GM18526 (cell line): Measurements from ENCODE around the gene SGIP1.

Source experiments
- POLR2A ChIP-seq: IDR thresholded peaks from 3 replicates; pipeline ENCODE4 v1.6.1; 2011; ENCODE audit not compliant: insufficient read length; ENCODE audit errors: extremely low read depth

The SGIP1 gene

DNA sequence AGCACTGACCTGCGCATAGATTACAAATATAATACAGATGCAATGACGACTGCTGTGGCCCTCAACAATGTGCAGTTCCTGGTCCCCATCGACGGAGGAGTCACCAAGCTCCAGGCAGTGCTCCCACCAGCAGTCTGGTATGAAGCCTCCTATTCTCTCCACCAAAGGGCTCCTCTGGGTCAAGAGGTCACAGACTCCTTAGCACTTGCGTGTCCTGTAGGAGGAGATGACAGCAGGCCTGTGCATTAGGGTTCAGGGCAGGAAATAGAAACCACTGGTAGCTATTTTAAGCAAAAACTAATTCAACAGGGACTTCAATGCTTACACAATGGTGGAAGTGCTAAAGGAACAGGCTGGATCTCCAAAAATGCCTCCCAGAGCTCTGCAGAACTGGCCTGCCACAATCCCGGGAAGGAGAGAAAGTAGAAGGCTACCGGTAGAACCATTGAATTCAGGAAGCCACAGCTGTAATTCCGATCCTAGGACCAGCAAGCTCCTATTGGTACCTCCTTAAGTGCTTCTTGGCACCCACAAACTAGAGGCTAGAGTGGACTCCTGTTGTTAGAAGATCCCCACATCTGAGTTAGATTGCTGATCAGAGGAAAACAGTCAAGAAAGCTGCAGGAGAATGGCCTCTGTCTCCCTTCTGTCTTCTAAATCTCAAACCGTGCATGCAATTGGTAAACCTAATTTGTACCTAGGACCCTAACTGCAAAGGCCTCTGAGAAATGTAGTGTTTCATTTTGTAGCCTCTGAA lies 205.6 kb downstream of the SGIP1 start:
- no peak for TF ChIP-seq POLR2A

DNA sequence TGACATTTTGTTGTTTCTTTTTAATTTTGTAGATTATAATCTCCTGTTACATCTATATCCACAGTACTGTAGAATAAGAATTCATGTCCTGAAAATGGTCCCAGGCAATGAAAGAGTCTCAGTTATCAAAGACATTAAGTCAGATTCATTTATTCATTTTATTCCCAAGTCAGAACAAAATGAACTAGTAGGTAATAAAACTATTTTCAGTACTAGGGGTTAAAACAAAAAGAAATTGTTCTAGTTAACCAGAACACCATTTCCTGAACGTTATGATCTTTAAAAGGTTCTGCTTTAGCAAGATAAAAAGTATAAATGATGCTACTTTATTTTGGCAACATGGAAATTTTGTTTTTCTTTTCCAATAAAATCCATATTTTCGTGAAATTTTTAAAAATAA lies 211.5 kb downstream of the SGIP1 start:
- TF ChIP-seq POLR2A: no peak

DNA sequence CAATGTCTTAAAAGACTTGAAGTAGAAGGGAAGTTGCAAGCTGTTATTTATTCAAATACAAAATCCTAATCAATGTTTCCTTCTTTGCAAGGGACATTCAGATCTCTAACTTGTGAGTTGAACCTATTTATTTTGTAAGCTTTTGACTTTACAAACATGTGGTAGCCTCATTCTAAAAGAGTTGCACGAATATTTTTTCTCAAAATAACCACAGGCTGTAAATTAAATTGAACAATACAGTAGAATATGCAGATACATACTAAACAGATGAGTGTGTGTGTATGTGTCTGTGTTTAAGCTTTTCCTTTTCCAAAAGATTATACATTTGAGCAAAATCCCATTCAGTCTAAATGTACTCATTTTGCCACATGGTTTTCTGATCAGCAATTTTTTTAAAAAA lies 213.5 kb downstream of the SGIP1 start:
- TF ChIP-seq POLR2A: no peak

DNA sequence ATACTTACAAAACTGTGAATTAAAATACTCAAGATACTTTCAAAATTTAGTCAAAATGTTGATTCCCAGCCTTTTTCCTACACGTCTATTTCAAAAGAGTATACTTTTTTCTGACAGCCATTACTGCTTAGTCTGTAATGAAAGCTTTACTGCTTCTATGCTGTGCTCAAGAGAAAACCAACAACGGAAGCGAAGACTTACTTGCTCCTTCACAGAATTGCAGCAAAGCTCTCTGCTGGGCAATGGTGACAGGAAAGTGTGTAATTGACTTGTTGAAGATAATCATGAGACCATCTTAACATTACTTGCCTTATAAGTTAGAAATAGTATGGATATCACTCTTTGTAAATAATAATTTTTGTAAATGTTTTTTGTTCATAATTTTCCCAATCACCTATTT lies 216.6 kb downstream of the SGIP1 start:
- TF ChIP-seq POLR2A: no peak

DNA sequence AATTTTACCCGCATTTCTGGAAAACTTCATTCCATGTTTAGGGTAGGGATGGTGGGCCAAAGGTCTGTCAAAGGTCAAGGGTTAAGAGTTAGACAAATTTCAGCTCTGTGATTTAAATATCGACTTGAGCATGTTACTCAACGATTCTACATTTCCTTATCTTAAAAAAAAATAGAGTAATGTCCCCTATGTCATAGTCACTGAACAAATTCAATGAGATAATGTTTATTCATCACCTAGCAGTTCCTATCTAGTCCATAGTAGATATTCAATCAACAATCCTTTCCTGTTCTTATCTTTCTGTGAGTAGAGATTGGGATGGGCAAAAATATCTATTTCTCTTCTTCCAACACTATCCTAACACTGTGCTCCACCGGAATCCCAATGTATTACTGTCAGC lies 217.2 kb downstream of the SGIP1 start:
- no peak for TF ChIP-seq POLR2A

DNA sequence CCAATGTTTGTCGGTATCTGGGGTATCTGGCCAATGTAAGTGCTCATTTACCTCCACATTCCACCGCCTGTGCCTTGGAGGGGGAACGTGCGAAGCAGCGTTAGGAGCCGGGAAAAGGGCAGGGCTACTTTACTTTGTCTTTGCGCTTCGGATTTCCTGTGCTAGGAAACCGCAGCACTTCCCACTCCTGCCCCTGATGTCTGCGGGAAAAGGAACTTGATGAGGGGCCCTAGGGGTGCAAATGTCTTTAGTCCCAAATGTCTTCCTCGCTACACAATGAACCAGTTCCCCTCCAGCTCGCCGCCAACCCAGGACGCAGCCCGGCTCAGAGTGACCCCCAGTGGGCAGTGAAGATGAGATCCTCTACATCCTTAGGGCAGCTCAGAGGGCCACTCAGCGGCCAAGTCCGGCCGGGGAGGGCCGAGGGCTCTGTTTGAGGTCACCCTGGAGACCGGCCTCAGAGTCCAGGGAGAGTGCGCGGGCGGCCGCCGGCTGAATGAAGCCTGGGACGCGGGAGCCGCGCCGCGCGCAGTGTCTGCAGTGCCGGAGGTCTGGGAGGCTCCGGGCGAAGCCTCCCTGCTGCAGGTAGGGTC lies 218.1 kb downstream of the SGIP1 start, which contains the start of gene DYNLT5:
Gene DYNLT5 (plus strand): TSS at position 460 of the 593 bp plus-strand sequence. CDS start 2,200 bp downstream, outside the sequence.
- no peak for TF ChIP-seq POLR2A

DNA sequence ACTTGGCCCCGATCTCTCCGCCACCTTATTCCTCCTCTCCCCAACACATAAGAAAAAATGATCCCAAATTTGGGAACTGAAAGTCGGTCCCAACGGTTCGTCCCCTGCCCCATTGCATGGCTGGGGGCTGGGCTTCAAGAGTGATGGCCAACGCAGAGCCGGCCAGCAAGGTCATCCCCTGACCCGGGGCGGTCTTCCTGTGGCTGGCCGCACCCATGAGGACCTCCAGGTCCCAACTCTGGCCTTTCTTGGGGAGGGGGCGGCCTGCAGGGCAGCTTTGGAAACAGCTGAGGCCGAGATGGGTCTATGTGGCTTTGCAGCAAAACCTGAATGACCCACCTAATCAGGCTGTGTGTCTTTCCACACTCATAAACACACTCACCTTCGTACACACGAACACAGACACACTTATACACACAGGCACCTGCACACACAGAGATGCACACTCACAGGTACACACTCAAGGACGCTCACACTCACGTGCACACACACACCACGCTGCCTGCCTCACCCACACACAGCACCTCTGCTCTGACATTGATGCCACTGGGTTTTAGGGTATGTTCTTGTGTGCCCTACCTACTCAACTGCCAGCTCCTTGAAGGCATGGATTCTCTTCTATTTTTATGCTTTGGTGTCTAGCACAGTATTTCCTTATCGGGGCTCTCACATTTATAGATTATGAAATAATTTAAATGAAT lies 218.9 kb downstream of the SGIP1 start:
- TF ChIP-seq POLR2A: no peak

DNA sequence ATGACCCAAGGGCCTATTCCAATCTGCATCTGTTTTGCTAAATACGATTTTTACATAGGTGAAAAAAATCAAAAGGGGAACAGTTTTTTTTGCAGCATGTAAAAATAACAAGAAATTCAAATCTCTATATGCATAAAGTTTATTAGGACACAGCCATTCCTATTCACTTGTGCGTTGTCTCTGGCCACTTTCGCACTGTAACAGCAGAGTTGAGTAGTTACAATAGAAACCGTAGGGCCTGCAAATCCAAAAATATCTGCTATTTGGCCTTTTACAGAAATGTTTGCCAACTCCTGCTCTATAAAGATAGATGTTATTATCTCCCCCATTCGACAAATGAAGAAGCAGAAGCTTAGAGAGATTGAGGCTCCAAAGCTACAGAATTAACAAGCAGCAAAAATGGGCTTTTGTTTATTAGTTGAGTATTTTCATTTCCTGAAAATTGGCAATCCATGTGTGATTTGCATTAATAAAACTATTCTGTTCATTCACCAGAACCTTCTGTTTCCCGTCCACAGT lies 223.8 kb downstream of the SGIP1 start:
- no peak for TF ChIP-seq POLR2A

DNA sequence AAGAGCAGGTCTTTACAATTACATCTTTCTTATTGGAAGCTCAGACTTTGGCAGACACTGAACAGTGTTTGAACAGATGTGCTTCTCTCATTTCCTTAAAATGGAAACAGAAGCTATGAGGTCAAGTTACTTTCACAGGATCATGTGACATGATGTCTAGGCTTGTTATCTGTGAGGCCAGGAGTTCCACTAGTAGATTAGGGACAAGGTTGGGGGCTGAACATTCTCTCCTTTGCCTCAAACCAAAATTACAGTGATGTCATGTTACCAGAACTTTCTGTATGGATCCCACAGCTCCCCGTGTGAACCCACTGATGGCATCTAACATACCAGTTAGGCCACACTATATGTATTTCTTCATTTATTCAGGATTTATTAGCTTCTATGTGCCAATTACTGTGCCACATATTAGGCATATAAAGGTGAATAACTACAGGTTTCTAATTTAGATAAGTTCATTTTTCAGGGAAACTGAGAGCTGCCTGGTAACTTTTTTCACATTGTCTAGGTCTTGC lies 224.3 kb downstream of the SGIP1 start:
- no peak for TF ChIP-seq POLR2A

DNA sequence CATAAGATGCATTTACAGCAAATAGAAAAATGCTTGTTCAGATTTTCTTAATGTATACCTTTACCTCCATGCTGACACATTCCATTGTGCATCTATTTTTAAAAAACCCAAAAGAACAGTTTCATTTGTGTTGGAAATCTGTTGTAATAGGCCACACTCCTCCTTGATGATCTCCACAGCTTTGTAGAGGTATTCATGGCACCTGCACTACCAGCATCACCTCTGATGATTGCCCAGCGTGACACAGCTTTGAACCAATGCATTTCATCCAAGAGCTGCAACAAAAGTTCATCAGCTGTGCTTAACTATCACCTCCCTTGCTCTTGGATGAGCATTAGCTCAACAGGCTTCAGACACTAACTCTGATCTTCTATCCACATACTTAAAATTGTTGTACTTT lies 226.6 kb downstream of the SGIP1 start:
- TF ChIP-seq POLR2A: no peak

DNA sequence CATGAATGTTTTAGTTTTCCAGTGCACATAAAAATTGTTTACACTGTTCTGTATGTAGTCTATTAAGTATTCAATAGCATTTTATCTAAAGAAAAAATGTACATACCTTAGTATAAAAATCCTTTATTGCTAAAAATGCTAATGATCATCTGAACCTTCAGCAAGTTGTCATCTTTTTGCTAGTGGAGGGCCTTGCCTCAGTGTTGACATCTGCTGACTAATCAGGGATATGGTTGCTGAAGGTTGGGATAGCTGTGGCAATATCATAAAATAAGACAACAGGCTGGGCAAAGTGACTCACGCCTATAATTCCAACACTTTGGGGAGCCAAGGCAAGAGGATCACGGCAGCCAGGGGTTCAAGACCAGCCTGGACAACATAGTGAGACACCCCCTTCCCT lies 227.3 kb downstream of the SGIP1 start:
- no peak for TF ChIP-seq POLR2A

DNA sequence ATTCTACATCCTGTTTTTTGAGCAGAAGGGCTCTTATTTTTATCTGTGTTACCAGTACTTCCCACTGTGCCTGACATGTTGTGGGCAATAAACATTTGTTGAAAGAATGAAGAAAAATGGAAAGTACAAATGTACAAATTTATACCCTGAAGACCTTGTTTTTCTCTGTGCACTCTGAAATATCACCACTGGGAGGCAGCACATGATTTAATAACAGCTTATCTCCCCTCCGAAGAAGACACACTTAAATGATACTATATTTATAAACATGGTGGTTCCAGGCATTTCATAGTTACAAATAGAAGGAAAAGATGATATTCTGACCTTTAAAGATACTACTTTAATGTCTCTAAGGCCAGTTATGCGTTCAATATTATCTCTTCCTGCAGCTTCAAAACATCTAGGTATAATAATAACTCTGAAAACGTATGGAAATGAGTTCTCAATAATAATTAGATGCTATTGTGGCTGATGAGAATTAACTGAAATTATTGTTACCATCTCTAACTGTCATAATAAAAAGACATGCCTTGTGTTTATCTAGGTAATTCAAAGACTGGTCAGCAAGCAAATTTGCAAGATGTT lies 231.1 kb downstream of the SGIP1 start:
- no peak for TF ChIP-seq POLR2A

DNA sequence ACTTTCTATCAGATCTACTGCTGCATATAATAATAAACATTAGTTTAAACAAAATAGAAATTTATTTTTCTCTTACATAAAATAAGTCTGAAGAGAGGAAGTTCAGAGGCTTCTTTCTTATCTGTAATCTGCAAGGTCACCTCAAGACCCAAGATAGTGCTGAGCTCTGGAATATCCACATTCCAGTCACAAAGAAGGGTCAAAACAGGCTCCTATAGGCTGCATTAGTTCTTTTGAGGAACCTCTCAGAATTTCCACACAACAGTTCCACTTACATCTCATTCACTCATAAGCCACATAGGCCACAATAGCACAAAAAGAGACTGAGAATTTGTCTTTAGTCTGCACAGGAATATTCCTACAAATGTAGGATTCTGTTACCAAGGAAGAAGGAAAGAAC lies 233.7 kb downstream of the SGIP1 start:
- TF ChIP-seq POLR2A: no peak

DNA sequence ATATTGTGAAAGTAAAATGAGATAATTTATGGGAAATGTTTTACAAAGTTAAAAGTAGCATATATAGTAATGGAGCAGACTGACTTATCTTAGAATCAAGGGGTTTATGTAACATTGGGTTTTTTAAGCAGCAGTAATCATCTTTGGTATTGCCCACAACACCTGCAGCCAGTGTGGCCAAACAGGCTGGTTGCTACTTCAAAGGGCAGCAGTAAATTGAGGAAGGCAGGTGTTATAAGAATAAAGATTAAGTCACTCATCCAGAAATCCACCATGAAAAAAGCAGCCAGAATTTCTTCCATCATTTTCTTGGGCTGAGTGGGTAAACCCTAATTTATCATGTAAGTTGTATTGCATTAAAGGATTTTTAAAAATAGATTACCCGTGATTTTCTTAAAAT lies 235.0 kb downstream of the SGIP1 start:
- no peak for TF ChIP-seq POLR2A

DNA sequence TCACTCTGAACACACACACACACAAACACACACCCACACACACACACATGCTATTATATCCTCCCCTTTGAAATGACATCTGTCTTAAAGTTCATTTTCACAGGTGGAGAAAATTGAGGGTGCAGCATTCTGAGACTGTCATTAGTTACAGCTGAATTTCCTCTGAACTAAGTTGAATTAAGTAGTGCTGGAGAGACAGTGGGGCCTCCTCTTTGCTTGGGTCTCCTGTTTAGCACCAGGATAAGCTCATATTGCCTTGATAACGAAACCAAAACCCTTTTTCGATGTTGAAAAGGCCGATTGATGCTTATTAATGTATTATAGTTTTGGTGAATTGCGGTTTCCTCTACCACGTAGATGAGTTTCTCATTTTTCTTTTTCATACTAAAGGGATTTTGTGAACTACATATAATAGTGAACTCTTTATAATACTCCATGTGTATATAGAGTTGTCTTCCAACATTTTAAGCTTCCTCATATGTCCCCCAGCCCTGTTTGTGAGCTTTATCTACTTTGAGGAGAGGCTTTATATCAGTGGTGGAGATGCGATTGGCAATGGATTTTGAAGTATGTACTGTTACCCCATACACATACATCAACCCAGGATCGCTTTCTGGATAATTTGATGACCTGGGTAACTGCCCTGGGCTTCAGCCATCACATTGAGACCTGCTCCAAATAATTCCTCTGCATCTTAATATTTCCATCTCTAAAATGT lies 235.7 kb downstream of the SGIP1 start:
- no peak for TF ChIP-seq POLR2A

DNA sequence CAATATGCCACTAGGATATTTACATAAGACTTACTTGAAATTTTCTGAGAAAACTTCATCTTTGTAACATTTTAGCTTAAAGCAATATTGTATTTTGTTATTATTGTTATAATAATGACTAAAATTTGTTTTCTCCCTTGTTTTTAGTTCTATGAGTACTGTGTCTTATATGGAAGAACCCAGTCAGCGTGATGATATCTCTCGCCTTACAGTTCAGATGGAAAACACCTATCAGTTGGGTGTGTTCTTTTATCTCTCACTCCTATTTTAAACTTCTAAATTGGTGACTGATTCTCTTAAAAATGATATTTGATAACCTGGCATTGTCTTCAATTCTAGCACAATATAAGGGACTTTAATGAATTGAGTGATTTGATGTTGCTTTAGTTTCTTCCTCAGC lies 236.3 kb downstream of the SGIP1 start:
- TF ChIP-seq POLR2A: no peak
